Activated T-cell treated with anti-CD3 and anti-CD28 coated beads for 24 hours (primary cell): ENCODE data around the gene ZNF433.

ENCODE experiments used
- DNase-seq: peaks from one replicate; pipeline ENCODE4 v3.0.0-alpha.2; 2020; ENCODE audit warnings: low read depth

Gene ZNF433

DNA sequence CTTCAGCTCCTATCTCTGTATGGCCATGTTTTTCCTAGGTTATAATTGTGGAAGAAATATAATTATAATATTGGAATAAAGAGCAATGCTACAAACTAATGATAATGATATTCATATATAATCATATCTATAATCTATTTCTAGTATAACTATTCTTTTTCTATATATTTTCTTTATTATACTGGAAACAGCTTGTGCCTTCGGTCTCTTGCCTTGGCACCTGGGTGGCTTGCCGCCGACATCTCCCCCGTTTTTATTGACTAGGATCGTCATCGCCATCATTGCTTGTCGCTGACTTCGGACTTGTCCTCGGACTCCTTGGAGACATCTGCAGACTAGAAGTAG, 46.4 kb downstream of the ZNF433 start:
- no peak for DNase-seq

DNA sequence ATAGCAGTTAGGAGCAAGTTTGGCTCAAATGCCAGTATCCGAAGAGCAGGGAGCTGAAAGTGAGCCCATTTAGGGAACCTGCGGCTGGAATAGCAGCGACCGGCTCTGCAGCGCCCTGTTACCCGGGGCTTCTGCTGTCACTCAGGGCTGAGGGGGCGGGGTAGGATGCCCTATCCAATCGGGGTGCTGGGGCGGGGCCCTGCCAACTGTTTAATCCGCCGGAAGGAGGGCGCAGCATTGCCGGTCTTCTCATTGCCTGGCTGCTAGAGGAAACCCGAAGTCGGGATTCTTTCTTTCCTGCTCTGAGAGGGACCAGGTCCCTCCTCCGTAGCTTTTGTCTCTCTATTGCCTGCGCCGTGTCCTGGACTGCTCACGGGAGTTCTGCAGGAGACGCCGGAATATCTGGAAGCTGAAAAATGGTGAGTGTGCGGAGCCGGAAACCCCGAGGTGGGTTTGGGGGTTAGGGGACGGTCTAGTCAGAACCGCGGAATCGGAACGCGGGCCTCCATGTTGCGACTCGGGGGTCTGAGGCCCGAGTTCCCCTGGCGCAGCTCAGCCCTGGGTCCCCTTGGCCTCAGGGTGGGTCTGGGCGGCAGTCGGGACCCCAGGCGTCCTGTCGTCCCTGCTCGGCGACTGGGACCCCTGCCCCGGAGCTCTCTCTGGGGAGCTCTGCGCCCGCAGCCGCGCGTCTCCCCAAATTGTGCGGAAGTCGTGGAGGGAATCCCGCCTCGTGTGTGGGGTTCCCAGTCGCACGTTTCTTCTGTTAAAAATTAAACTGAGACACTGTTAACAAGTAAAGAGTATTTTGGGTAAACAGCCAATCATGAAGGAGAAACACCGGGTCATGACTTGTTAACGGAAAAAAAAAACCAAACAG, 47.8 kb downstream of the ZNF433 start:
- DNase-seq = peak; percentile 94

DNA sequence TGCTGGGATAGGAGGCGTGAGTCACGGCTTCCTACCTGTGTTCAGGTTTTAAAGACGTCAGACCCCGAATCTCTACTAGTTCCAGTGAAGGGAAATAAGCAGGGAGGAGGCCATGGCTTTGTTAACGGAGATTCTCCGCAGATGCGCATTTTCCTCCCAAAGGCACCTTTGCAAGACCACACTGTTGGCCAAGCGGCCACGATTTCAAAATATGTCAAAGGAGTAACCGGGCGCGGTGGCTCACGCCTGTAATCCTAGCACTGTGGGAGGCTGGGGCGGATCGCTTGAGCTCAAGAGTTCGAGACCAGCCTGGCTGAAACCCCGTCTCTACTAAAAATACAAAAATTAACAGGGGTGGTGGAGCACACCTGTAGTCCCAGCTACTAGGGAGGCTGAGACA, 48.7 kb downstream of the ZNF433 start:
- no peak for DNase-seq

DNA sequence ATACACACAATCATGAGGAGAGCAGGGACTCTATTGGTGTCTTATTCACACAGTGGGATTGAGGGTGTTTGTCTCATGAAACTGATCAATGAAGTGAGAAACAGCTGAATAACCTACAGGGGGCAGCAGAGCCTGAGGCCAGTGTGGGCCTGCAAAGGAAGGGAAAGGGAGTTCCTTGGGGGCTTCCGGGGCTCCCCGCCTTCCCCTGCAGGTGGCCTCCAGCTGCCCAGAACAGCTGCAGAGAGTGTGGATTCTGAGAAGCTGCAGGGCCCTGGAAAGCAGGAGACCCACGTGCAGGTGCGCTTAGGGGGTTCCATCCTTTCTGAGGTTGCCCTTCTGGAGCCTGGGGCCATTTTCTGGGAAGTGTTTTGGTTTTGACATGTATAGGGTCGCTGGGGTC, 50.5 kb downstream of the ZNF433 start:
- no peak for DNase-seq

DNA sequence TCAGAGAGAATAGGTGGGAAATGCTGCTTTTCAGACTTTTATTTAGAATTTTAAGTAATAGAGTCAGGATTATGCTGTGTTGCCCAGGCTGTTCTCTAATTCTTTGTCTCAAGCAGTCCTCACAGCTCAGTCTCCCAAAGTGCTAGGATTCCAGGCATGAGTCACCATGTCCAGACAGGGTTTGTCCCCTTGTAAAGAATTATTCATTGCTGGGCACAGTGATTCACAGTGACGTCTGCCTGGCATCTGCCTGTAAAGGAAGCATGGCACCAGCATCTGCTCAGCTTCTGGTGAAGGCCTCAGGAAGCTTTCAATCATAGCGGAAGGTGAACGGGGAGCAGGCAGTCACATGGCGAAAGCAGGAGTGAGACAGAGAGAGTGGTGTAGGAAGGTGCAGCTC, 53.0 kb downstream of the ZNF433 start:
- DNase-seq = no peak

DNA sequence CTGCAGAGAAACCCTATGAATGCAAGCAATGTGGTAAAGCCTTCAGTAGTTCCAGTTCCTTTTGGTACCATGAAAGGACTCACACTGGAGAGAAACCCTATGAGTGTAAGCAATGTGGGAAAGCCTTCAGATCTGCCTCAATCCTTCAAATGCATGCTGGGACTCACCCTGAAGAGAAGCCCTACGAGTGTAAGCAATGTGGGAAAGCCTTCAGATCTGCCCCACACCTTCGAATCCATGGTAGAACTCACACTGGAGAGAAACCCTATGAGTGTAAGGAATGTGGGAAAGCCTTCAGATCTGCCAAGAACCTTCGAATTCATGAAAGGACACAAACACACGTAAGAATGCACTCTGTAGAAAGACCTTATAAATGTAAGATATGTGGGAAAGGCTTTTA, 56.0 kb downstream of the ZNF433 start:
- DNase-seq = no peak

DNA sequence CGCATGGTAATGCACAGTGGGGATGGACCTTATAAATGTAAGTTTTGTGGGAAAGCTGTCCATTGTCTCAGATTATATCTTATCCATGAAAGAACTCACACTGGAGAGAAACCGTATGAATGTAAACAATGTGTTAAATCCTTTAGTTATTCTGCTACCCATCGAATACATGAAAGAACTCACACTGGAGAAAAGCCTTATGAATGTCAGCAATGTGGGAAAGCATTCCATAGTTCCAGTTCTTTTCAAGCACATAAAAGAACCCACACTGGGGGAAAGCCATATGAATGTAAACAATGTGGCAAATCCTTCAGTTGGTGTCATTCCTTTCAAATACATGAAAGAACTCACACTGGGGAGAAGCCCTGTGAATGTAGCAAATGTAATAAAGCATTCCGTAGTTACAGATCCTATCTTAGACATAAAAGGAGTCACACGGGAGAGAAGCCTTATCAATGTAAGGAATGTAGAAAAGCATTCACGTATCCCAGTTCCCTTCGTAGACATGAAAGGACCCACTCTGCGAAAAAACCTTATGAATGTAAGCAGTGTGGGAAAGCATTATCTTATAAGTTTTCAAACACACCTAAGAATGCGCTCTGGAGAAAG, 56.9 kb downstream of the ZNF433 start:
- no peak for DNase-seq

DNA sequence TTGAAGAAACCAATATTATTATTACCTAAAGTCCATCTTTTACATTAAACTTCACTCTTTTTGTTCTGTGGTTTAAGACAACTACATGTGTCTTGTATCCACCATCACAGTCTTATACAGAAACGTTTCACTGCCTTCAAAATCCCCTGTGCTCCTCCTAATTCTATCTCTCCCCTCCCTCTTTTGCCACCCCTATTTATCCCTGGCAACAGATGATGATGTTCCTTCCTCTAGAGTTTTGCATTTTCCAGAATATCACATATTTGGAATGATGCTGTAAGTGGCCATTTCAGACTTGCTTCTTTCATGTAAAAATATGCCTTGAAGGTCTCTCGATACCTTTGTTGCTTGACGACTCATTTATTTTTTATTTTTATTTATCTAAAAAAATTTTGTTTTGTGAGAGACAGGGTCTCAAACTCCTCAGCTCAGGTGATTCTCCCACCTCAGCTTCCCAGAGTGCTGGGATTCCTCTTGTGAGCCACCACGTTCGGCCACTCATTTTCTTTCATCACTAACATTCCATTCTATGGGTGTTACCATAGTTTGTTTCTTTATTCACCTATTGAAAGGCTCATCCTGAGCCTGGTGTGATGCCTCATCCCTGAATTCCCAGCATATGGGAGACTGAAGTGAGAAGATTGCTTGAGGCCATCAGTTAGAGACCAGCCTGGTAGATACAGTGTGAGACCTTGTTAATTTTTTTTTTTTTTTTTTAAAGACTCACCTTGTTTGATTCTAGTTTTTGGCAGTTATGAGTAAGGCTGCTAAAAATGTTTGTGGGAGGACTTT, 62.3 kb downstream of the ZNF433 start:
- DNase-seq = no peak

DNA sequence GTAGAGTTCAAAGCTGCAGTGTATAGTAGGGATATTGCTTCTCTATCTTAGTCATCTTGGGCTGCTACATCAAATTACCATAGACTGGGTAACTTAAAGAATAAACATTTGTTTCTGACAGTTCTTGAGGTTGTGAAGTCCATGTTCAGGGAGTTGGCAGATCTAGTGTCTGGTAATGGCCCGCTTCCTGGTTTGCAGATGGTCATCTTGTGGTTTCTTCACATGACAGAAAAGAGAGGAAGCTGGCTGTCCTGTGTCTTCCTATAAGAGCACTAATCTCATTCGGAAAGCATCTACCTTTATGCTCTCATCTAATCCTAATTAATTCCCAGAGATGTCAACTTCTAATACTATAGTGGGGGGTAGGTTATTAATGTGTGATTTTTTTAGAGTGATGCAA, 64.4 kb downstream of the ZNF433 start:
- no peak for DNase-seq

DNA sequence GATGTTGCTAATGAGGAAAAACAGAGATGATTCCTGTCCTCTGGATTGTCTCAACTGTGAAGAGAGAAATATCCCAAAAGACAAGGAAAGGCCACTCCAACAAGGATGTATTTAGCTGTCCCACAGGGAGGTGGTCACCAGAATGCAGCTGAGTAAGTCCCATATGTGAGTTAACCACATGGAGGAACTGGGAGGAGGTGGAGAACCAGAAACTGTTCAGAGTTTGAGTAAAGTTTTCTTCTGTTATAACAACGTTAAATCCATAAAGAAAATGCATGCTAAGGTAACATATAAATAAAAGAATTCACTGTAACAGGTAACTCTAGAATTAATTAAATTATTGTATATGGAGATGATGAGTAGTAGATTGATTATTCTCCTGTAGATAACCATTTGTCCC, 65.3 kb downstream of the ZNF433 start:
- DNase-seq = no peak

DNA sequence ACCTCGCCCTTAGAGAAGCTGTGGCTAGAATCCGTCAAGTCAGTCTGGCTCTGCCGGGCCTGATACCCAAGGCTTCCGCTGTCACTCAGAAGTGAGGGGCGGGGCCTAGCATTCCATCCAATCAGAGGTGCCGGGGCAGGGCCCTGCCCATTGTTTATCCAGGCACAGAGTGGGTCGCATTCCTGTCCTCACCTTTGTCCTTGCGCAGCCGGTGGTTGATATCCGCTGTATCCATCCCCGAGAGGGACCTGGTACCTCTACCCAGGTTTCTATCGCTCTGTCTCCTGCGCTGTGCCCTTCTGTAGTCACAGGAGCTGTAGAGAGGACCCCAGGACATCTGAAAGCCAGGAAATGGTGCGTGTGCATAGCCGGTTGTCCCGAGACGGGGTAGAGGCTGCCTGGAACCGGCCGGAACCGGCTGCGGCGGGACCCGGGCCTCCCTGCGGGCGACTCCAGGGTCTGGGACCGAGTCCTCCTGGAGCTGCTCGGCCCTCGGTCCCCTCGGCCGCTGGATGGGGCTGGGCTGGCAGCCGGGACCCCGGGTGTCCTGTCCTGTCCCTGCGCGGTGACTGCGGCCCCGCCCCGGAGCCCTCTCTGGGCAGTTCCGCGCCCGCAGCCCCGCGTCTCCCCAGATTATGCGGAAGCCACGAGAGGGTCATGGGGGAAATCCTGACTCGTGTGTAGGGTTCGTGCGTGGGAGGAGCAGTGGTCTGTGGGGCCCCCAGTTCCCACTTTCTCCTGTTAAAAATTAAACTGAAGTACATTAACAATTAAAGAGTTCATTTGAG, 70.4 kb downstream of the ZNF433 start, which contains the start of gene ZNF763:
TSS of gene ZNF763 (plus strand) at position 183 of the 788 bp plus-strand sequence. CDS start at position 352, 169 bp downstream.
- peak; percentile 80 for DNase-seq
